ENCODE measurements around the gene ANKS1A.

GRCh38 chr6:35062676-35063574 is 173.9 kb downstream of the ANKS1A start:
- TF ChIP-seq CTCF (IDR thresholded peaks at IDR 0.05) (no peak), POLR2A (IDR thresholded peaks at IDR 0.05) (no peak)

Measured in right lobe of liver (tissue), 4 donors.